ENCODE results near the gene PLAAT2.
A peak's percentile ranks its signal among the peaks of the same experiment; 100 is the strongest.
"Not testable (repeated sequence)": the region's sequence is repeated elsewhere in the genome, so short reads cannot be mapped to it uniquely, and the experiment has no call there.

The PLAAT2 gene

DNA sequence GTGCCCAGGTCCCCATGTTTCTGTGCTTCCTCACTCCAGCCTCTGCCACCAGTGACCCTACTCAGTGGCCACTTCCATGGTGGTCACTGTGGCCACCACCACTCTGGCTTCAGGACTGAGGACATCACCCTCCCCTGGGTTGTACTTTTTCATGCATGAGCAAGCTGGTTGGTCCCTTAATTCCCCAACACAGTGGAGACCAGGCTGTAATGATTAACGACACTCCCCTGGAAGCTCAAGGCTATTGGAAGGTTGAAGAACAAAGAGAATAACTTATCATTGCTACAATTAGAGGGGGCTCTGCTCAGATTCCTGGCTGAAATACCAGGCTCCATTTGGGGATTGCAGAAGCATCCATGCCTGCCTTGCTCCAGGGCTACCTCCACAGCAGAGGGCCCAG is 16.1 kb downstream of the PLAAT2 start:
- DNase-seq, result no peak

DNA sequence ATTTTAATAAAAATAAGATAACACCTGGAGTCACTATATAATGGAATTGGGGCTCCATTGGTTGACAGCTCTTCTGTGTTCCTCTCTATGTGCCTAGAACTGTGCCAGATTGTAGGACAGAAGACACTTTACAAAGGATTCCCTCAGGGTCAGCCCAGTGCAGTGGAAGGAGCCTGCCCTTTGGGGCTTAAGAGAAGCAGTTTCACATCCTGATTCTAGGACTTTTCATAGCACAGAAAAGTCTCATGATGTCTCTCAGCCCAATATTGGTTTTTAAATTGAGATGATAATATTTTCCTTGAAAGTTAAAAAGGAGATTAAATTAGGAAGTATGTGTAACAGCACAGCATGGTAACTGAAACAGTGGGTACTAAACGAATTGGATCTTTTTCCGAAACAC is 19.5 kb downstream of the PLAAT2 start:
- no peak for DNase-seq

DNA sequence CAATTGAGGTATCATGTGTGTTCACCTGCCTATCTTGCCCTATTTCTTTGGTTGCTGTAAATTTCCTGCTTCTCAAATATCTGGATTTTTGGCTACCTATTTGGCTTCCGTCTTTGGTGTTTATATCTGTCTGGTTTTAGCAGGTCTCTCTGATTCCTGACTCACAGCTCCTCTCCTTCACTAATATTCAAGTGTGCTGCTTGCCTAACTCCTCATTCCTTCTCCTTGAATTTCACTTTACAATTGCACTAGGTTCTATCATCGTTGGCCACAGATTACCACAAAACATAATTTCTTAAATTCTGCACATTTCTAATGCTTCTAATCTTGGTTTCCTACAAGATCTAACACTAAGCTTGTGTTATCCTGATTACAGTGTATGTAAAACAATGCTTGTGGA is 20.7 kb downstream of the PLAAT2 start:
- DNase-seq, result not testable (repeated sequence)

GRCh38 chr11:63537293-63538101 is 25.7 kb downstream of the PLAAT2 start:
- DNase-seq, result no peak

DNA sequence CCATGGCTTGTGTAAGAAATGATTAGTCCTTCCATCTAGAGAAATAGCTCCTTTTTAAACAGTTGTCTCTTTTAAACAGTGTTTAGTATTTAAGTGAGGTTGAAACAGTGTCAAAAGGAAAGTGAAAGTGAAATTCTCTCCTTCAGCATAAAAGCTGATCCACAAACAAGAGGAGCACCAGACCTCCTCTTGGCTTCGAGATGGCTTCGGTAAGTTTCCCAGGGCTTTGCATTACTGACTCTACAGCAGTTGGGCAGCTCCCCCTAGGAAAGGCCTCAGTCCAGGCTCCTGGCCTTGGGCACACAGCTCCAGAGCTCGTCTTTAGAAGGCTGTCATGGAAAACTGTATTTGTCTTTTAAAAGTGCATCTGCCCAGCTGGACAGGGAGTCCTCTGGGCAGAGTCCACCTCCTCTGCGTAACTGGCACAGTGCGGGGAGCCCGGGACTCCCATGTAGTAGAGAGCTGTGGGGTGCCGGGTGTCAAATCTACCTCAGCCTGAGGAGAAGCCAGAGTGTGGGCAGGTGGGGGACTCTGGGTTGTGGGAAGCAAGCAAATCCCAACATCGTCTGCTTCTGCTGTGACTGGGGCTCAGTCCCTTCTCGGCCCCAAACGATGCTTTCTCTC is 26.4 kb downstream of the PLAAT2 start, which contains the start of gene PLAAT4:
PLAAT4 (plus strand) TSS at position 140 of the 624 bp plus-strand sequence; CDS start at position 201, 61 bp downstream.
- DNase-seq, result no peak

- DNase-seq, result no peak
Observed at GRCh38 chr11:63535734-63536133, 27.4 kb downstream of the PLAAT2 start.

DNA sequence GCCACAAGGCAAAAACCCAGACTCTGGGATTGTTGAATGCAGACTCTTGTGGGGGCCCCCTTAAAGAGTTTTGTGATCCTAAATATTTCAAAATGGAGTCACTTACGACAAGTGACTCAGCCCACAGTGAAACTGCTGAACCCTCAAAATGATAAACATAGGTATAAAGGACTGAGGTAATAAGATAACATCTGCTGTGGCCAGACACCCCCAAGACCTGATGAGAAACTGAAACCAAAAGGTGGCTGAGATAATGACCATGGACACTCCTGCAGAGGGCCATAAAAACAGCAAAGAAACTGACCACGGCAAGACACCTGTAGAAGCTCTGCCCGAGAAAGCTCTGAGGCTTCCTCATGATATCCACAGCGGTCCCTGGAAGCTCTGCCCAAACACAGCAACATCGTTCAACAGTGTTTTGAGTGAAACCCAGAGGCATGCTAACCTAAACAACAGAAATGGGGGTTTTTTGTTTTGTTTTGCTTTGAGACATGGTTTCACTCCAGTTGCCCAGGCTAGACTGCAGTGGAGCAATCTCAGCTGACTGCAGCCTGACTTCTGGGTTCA is 28.2 kb downstream of the PLAAT2 start:
- DNase-seq, result no peak

- DNase-seq, result no peak
Observed at GRCh38 chr11:63534076-63534475, 29.1 kb downstream of the PLAAT2 start.

- DNase-seq, result no peak
Observed at GRCh38 chr11:63532799-63533475, 30.2 kb downstream of the PLAAT2 start.

DNA sequence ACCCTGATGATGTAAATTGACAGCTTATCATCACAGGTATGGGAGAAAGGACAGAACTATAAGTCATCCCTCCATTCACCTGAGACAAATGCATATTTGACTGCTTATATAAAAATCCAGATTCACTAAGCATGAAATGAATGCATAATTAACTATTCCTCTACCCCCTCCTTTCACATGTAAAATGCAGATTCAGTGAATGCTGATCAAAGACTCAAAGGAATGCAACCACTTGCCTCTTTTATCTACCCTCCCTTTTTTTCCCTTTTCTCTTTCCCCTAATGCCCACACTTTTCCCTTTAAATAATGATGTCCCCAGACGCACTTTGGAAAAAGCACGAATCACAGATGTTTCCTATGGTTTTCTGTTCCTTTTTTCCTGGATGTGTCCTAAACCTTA is 31.1 kb downstream of the PLAAT2 start:
- no peak for DNase-seq

DNA sequence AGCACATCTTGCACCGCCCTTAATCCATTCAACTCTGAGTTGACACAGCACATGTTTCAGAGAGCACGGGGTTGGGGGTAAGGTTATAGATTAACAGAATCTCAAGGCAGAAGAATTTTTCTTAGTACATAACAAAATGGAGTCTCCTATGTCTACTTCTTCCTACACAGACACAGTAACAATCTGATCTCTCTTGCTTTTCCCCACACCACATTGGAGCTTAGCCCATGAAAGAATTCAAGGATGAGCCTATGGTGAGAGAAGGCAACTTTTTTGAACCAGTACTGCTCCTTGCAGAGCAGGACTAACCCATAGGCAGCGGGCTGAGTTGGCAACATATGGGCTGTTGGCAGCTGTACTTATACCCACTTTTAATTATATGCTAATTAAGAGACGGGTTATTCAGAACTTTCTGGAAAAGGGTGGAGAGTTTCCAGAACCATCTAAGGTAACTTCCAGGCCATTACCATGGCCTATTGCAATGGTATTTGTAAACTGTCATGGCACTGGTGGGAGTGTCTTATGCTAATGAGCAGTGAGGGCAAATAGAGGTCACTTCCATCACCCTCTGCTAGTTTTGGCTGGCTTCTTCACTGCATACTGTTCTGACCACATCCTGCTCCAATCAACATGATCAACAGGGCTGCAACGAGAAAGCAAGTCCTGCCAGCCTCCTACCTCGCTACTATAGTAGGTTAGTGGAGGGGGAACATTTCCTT is 31.9 kb downstream of the PLAAT2 start:
- DNase-seq, result peak; percentile 15

GRCh38 chr11:63530021-63530420 is 33.2 kb downstream of the PLAAT2 start:
- DNase-seq, result no peak

GRCh38 chr11:63529373-63529772 is 33.8 kb downstream of the PLAAT2 start:
- DNase-seq, result not testable (repeated sequence)

DNA sequence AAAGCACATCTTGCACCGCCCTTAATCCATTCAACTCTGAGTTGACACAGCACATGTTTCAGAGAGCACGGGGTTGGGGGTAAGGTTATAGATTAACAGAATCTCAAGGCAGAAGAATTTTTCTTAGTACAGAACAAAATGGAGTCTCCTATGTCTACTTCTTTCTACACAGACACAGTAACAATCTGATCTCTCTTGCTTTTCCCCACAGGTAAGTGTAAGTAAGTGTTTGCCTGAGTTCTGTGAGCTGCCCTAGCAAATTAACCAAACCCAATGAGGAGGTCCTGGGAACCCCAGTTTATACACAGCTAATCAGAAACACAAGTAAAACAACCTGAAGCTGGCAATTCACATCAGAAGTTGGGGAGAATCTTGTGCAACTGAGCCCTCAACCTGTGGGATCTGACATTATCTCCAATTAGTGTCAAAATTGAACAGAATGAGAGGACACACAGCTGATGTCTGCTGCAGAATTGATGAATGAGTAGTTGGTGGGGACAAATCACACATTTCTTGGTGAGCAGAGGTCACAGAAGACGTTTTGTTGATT is 34.4 kb downstream of the PLAAT2 start:
- DNase-seq, result not testable (repeated sequence)

DNA sequence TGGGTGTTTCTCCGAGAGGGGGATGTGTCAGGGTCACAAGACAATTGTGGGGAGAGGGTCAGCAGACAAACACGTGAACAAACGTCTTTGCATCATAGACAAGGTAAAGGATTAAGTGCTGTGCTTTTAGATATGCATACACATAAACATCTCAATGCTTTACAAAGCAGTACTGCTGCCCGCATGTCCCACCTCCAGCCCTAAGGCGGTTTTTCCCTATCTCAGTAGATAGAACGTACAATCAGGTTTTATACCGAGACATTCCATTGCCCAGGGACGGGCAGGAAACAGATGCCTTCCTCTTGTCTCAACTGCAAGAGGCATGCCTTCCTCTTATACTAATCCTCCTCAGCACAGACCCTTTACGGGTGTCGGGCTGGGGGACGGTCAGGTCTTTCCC is 35.0 kb downstream of the PLAAT2 start:
- DNase-seq, result not testable (repeated sequence)

GRCh38 chr11:63527667-63528066 is 35.5 kb downstream of the PLAAT2 start:
- no peak for DNase-seq

DNA sequence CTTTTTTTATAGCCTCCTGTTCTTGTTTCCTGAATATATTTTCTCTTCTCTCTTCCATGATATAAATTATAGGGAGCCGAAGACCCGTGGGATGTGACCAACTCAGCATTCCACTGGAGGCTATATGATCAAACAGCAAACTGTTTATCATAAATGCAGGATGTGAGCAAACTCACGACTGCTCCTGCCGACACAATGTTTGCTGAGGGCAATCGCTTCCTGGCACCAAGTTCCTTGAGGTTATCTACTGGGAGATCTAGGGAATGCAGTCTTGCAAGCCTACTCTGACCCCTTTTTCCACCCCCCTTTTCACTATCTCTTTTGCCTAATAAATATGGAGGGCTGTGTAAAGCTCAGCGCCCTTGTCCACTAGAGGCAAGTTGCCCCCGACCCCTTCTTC is 40.0 kb downstream of the PLAAT2 start:
- DNase-seq, result no peak

DNA sequence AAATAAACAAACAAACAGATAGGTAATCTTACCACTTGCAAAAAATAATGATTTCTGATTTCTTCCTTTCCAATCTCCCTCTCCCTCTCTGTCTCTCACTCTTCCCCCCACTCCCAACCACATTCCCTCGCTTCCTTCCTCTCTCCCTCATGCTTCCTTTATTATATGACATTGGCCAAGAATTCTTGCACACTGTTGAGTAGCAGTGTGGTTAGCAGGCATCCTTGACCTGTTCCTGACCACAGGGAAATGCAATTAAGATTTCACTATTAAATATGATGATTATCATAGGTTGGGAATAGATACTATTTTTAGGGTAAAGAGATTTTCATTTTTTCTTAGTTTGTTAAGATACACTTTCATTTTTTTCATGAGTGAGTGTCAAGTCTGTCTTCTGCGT is 41.3 kb downstream of the PLAAT2 start:
- DNase-seq, result no peak

- DNase-seq, result no peak
Observed at GRCh38 chr11:63520606-63521170, 42.5 kb downstream of the PLAAT2 start.

DNA sequence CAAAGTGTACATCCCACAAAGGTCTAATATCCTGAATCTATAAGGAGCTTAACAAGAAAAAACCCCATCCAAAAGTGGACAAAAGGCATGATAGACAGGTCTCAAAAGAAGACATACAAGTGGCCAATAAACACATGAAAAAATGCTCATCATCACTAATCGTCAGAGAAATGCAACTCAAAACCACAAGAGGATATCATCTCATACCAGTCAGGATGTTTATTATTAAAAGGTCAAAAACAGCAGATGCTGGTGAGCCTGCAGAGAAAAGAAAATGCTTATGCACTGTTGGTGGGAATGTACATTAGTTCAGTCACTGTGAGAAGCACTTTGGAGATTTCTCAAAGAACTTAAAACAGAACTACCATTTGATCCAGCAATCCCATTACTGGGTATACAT is 44.6 kb downstream of the PLAAT2 start:
- DNase-seq, result no peak

- no peak for DNase-seq
Observed at GRCh38 chr11:63517156-63517555, 46.0 kb downstream of the PLAAT2 start.

DNA sequence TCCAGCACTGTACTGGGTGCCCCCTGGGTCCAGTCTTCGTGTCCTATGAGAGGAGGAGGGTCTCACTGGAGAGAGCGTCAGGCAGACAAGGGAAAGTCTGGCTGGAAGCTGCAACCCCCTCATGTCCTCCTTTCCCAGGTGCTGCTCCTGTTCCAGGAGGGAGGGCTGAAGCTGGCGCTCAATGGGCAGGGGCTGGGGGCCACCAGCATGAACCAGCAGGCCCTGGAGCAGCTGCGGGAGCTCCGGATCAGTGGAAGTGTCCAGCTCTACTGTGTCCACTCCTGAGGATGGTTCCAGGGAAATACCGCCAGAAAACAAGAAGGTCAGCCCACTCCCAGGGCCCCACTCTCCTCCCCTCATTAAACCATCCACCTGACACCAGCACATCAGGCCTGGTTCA is 47.1 kb downstream of the PLAAT2 start:
- no peak for DNase-seq
